GM19395 (cell line): ENCODE results near the gene TCERG1L.
"Not testable (repeated sequence)": the region's sequence is repeated elsewhere in the genome, so short reads cannot be mapped to it uniquely, and the experiment has no call there.

ENCODE experiments used
- ATAC-seq: cut with Tn5 transposase; IDR thresholded peaks from one replicate; pipeline ENCODE4 v1.9.1; 2021; ENCODE audit warnings: mild to moderate bottlenecking, moderate library complexity; ENCODE audit not compliant: unreplicated experiment

Gene TCERG1L, protein sequence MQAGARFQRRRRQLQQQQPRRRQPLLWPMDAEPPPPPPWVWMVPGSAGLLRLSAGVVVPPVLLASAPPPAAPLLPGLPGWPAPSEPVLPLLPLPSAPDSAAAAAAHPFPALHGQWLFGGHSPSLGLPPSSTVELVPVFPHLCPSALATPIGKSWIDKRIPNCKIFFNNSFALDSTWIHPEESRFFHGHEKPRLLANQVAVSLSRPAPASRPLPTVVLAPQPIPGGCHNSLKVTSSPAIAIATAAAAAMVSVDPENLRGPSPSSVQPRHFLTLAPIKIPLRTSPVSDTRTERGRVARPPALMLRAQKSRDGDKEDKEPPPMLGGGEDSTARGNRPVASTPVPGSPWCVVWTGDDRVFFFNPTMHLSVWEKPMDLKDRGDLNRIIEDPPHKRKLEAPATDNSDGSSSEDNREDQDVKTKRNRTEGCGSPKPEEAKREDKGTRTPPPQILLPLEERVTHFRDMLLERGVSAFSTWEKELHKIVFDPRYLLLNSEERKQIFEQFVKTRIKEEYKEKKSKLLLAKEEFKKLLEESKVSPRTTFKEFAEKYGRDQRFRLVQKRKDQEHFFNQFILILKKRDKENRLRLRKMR

DNA sequence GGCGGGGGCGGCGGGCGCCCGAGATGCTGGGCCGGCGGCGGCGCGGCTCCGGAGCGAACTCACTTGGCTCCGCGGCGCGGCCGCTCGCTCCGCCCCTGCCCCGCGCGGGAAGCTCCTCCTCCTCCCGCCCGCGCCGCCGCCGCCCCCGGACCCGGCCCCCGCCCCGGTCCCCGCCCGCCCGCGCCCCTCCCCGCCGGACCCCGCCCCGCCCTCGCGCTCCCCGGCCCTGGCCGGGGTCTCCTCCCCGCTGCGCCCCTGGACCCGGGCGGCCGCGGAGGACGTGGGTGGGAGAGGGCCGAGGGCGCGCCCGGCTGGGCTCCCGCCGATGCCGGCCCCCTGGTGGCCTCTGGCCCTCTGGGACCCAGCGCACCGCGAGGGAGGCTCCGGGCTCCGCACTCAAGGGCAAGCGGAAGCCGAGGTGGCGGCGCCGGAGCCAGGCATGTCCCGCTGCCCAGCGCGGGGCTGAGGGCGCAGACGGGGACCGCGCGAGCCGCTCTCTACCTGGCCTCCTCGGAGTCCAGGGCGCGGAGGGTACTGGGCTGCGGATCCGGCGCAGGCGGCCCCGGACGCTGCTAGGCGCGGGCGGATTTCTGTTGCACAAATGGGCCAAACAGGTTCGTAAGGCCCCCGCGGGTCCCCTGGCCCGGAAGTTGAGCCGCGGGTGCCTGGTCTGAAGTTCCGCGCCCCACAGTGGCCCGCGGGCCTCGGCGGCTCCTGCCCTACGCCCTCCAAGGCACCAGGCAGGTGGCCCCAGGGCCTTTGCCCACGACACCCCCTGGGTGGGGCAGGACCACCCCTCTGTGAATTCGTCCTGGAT, at the start of gene TCERG1L:
TSS of gene TCERG1L (minus strand) at position 61 of the 817 bp plus-strand sequence. CDS start 86 bp downstream, outside the sequence.
- ATAC-seq = no peak

DNA sequence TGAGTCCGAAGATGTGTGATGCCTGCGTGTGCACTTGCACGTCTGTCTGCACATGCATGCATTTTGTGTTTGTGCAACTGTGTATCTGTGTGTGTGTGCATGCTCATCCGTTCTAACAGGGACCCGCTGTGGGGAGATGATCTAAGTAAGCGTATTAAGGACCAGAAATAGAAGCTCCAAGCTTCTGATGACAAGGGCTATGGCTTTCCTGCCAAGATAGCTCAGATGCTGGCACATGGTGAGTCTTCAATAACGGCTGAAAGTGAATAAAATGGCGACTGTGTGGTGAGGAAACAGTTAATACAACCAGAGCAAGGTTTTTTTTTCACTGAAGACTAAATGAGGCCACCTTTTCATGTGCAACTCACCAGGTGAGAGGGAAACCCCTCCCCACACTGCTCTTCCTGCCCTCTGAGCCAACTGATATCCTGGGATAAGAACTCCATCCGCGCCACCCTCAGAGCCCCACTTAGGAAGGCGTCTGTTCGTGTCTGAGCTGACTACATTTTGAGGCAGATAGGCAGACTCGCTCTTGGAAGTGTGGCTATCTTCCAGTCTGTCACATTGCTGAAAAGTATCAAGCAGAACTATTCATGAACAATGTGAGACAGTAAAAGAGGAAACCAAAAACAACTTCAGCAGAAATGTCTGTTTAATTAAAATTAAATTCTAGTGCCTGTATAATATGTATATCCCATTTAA, 47.4 kb upstream of the TCERG1L start:
- ATAC-seq = no peak

DNA sequence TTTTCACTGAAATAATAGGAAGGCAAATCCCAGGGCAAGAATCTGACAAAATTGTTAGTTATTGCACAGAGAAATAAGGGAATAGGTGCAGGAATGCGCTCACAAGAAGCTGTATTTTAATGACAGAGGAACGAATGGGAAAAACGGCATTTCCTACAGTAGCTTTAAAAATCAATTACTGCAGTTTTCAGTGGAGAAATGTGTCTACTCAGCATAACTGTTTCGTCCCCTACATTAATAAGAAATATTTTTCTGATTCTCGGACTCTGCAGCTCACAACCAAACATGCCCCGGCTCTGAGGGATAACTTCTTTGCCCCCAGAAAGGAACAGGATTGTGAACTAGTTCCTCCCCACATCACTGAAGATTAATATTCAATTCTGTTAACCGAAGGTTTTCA, 44.9 kb upstream of the TCERG1L start:
- no peak for ATAC-seq

DNA sequence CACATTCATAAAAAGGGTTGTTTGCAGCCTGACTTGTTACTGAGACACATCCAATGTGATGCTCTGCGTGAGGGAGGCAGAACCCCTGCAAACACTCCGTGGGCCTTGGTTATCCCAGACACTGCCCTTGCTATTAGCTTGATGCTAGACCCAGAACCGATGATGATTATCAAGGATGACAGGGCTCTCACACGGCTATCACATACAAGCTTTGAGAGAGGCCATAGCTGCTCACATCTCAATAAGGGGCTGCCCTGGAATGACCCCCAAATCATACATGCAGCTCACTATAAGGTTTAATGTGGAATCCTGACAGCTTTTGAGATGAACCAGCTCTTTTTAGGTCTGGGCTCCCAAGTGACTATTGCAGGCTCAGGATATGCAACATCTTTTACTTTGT, 44.4 kb upstream of the TCERG1L start:
- no peak for ATAC-seq

DNA sequence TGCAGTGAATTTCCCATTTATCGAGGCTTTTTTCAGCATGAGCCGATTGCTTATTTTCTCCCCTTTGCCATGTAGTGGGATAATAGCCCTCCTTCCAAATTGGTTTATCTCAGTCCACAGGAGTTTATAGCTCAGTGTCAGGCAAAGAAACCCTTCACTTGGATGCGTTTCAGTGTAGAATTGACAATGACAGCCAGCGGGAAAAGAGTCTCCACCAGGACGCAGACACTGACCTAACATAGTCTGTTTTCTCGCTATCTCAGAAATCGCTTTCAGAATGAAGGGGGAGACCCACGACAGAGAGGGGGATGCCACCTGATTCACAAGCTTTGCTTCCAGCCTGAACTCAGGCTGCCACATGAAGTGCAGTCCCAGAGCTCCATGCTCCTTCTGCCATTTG, 43.5 kb upstream of the TCERG1L start:
- no peak for ATAC-seq

DNA sequence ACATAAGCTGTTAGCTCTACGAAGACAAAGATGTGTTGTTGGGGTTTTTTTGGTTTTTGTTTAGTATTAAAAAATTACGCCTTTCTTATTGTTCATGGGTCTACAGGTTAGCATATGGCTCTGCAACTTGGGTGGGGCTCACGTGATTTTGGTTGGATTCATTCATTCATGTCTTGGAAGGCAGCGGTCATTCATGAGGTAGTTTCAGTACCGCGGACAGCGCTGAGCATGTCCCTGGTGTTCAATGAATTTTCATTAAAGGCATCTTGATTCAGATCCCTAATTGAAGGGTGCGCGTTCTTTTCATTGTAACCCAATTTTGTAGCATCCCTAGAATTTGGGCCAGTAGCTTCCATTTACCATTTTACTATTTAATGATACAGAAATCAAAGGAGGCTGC, 42.9 kb upstream of the TCERG1L start:
- no peak for ATAC-seq

DNA sequence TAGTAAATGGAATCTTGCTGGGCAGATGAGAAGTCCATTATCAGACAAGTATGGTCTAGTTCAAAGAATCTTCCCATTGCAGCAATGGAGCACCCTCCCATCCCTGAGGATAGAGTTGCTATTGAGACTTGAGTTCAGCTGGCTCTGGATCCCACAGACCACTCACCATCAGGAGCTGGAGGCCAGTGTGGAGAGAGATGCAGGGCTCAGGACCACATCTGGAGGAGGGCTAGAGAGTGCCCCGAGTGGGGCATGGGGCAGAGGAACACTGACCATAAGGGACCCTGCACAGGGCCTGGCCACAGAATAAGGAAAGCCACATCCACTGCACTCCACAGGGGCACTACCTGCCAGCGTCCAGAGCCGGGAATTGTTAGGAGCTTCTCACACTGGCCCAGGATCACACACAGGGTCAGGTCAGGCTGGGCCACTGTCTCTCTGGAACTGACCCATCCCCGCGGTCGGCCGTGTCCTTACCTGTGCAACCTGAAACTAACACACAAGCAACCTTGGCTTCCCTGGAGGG, 41.3 kb upstream of the TCERG1L start:
- no peak for ATAC-seq

DNA sequence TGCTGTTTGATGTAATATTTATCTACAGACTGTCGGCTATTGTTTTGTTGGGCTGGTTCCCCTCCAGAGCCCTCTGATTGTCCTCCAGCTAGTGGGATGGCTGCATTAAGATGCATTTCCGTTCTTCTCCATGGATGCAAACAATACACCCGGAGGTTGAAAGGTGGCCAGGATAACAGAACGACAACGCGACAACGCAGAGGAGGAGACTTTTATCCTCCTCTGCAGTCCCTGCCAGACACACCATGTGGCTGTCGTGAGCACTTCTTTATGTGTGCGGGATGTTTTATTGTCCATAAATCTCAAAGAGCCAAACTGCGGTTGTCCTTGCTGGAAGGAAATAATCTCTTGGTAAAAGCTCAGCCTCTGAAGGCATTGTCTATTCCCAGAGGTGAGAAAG, 39.1 kb upstream of the TCERG1L start:
- no peak for ATAC-seq

DNA sequence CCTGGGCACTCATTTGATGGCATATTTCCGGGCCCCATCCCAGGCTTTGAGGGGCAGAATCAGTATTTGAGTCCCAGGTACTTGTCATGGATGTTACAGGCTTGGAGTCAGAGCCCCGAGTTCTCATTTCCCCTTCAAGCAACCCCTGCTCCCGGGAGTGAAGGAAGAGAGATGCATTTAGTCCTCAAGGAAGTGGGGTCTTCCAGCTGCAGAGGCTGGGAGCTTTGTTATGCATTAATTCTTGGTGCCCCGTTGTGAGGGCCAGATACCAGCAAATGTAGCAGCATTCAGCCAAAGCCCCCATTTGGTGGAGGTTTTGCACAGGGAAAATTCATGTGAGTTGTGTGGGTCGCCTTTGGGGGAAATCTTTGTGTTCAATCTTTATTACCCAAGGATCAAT, 38.7 kb upstream of the TCERG1L start:
- no peak for ATAC-seq

DNA sequence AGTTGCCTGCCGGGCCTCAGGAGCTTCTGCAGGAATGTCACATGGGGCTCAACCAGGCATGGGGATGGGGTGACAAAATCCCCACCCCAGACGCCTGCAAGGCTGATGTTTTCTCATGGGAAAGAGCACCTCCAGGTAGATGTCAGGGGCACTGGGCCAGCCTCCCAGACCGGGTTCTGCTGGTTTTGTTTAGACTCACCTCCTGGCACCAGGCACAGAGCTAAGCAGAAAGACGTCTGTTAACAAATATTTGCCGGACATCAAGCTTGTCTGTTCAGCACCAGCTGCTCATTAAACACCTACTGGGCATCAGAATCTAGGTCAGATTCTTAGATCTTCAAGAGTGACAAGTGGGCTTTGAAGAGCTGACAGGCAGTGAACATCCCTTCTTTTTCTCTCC, 34.9 kb upstream of the TCERG1L start:
- no peak for ATAC-seq

DNA sequence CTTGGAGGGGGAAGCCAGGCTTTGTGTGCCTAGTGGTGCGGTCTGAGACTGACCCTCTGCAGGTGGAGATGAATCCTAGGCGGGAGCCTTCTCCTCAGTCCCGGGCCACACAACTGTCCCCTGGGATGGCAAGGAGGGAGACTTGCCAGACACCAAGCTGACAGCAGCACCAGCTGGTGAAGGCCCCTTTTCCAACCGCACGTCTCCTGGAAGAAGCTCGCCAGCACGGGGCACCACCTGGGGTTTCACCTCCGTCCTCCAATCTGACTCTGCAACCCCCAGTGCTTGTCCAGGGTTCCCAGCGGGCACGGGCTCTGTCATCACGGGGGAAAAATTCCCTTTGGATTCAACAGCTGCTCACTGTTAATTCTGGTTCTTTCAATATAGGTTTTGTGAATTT, 34.2 kb upstream of the TCERG1L start:
- ATAC-seq = no peak

DNA sequence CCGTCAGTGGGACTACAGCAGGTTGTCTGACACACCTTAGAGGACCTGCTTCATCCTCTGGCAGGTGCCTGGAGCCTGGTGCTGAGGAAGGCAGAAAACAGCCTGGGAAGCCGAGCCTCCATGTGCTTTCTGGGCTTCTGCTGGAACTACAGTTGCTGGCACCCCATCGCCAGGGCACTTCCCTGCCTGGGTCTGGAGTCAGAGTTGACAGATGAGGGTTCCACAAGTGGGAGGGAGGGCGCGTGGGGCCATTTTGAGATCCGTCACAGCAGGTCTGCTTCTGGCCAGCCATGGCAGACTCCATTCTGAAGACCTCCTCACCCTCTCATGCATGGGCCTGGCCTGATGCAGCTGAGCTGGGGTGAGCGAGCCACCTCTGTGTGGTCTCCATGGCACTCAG, 33.2 kb upstream of the TCERG1L start:
- ATAC-seq = no peak

DNA sequence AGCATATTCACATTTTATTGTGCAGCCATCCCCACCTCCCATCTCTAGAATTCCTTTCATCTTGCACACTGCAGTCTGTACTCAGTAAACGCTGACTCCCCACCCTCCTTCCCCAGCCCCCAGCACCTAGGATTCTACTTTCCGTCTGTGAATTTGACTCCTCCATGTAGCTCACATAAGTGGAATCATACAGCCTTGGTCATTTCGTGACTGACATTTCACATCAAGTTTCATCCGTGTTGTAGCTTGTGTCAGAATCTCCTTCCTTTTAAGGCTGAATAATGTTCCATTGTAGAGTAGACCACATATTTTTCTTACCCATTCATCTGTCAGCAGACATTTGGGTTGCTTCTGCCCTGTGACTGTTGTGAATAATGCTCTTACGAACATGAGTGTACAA, 26.2 kb upstream of the TCERG1L start:
- ATAC-seq = no peak

DNA sequence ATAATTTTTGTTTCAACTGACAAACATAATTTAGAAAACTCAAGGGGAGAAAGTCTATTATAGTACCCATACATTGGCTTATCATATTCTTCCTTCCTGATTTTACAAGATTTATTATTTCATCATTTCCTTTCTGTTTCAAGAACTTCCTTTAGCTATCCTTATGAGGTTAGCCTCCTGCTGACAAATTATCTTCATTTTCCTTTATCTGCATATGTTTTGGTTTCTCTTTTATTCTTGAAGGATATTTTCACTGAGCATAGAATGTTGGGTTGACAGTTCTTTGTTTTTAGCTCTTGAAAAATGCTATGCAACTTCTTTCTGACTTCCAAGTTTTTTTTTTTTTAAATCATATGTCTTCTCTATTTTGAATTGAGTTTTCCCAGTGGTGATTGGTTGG, 21.3 kb upstream of the TCERG1L start:
- no peak for ATAC-seq

DNA sequence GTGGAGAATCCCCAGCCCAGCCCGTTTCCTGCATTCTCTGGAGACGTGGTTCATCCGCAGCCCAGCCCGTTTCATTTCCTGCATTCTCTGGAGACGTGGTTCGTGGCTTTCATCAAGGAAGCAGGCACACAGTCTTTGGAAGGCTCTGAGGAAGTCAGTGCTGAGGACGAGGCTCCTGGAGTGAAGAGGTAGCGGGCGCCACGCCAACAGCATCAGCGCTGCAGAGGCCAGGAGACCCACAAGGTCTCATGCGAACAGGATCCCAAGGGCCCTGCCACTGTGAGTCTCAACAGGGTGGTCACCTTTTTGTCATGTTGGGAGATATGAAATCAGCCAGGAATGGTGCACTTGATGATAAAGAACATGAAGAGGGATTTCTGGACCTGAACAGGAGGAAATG, 12.4 kb upstream of the TCERG1L start:
- ATAC-seq = no peak

DNA sequence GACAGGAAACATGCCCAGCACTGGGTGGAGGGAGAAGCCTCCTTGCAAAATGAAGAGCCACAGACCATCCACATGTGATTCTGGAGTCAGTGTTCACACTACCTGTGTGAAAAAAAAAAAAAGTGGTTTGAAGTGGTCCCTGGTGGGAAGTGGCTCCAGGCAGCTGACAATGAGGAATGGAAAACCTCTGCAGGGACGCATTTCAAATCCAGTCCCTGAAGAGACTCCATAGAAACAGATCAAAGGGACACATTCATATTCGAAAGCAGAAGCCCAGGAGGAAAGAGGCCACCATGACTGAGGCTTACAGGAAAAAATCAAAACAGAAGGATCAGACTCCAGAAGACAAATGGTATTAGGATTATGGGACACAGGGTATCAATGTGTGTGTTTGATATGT, 11.5 kb upstream of the TCERG1L start:
- ATAC-seq = no peak

DNA sequence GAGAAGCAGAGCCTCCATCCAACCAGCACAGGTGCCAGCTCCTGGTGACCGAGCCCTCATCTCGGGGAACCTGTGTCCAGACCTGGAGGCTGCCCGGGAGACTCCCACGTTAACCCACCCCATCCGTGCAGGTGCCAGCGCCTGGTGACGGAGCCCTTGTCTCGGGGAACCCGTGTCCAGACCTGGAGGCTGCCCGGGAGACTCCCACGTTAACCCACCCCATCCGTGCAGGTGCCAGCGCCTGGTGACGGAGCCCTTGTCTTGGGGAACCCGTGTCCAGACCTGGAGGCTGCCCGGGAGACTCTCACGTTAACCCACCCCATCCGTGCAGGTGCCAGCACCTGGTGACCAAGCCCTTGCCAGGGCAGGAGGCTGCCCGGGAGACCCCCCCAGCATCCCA, 11.1 kb upstream of the TCERG1L start:
- ATAC-seq = not testable (repeated sequence)

DNA sequence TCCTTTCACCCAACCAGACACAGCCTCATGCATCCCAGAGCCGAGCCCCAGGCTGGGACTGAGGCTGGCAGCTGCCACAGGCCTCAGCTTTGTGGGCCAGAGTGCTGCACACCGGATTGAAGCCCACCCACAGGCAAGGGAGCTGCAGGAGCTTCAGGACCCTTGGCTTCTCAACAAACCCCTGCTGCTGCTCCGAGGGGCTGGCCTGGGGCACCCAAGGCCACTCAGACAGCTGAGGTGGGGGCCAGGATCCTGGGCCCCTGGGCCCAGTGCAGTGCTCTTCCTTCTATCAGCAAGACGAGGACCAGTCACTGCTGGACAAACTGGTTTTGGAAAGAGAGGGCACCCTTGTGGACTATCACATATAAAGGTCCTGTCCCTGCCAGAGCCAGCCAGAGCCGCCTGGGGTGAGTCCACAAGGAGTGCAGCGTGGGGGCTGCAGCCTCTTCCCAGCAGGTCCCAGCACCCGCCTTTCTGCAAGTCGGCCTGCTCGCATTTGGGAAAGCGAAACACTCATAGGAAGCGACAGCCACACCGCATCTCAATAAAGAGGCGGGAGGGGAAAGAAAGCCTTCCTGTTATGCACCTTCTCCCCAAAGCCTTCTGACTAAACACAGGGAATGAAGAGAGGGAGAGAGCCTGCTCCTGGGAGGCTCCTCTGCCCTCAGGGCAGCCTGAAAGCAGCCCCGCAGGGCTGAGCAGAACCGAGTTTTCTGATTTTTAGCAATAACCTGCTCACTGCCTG, 9.5 kb upstream of the TCERG1L start:
- no peak for ATAC-seq

DNA sequence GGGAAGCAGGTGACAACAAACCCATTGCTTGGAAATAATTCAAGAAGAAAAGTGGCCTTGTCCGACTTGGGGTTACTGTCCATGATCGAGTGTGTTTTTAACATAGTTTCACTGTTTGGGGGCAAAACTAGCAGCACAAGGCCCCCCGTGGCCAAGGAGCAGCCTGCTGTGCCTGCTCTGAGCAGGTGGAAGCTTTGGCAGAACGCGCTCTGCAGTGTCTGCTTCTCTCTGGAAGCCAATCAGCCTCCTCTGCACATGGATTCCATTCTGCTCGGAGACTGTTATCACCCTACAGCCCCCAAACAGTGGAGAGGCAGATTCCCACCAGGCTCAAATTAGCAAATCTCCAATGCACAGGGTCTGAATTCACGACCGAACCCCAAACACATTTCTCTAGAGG, 7.3 kb upstream of the TCERG1L start:
- no peak for ATAC-seq

DNA sequence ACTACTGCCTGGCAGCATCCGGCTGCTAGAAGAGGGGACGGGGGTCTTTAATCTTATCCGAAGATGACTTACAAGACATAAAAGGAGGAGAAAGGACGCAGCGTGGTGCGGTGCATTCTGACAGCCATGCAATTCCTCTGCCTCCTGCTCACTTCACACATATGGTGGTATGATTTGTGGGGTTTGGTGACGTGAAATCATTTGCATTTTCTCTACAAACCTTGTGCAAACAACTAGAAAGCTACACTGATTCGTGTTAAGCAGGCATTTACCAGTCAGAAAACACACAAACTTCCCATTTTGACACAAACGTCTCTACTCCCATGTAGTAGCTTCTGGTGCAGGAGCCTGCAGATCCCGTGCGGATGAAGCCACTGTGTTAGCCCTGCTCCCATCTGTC, 6.8 kb upstream of the TCERG1L start:
- no peak for ATAC-seq
